NCI-H2029 (cell line): ENCODE measurements around the gene FSCN2.

Experiments
- DNase-seq: peaks from one replicate; lab custom pipeline; 2025; lab: John Stamatoyannopoulos, UW

FSCN2 gene

DNA sequence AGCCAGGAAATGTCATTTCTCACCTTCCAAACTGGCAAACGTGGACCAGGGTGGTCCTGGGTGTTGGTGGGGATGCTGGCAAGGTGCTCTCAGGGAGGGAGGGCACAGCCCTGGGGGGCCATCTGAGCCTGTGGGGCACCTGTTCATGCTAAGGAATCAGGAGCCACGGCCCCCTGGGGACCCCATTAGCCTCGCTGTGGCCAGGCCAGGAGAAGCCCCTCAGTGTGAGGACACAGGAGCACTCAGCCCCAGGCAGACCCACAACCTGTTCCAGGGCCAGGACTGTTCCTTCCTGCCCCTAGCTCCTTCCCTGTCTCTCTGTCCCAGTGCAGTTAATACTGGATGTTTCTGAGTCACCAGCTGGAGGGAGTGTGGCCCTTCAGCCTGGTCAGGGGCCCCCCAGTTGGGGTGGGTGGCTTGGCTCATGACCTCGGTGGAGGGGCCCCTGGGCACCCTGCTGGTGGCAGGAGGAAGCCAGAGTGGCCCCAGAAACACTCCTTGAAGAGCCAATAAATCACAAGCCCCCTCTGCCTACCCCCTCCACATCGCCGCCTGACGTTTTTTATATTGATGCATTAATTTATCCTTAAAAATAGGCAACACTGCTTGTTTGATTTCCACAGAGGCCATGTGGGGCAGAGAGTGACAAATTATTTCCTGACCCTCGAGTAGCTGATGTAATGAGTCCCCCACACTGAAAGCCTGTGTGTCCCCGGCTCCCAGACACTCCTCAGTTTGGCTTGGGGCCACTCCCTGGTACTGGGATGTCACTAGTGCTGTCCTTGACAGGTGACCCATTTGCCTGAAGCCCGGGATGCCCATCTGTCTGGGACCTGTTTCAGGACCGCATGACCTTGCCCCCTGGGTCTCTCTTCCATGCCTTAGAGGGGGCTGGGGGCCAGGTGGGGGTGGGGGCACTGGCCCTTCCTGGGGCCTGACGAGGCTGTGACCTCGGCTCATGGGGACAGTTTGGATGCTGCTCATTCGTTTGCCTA lies 37.9 kb upstream of the FSCN2 start:
- no peak for DNase-seq

DNA sequence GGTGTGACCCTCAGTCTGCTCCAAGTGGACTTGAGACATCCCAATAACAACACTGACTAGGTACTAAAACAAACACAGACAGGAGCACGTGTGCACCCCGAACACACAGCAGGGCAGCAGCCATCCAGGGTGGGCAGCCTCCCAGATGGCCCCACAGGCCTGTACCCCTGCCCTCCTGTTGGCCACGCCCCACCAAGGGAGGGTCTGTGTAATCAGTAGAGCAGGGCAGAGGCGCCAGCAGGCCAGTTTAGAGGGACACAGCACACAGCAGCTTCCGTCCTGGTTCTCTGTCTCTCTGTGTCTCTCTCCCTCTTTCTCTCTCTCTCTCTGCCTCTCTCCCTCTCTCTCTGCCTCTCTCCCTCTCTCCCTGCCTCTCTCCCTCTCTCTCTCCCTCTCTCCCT lies 37.0 kb upstream of the FSCN2 start:
- no peak for DNase-seq

GRCh38 chr17:81491761-81492160 lies 36.4 kb upstream of the FSCN2 start:
- DNase-seq, result no peak

DNA sequence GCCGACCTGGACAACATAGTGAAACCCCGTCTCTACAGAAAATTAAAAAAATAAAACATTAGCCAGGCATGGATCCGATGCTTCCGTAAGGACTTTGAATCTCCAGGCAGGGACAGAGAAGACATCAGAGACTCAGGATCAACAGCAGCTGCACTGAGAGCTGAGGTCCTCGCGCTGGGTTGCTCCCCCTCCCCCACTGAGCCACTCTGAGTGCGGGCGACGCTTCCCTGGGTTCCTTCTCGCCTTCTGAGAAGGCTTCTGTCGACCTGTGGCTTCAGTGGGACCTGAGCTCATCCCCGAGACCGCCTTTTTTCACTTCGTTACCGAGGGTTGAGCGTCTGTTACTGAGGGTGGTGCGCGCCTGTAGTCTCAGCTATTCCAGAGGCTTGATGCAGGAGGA lies 36.0 kb upstream of the FSCN2 start:
- no peak for DNase-seq

DNA sequence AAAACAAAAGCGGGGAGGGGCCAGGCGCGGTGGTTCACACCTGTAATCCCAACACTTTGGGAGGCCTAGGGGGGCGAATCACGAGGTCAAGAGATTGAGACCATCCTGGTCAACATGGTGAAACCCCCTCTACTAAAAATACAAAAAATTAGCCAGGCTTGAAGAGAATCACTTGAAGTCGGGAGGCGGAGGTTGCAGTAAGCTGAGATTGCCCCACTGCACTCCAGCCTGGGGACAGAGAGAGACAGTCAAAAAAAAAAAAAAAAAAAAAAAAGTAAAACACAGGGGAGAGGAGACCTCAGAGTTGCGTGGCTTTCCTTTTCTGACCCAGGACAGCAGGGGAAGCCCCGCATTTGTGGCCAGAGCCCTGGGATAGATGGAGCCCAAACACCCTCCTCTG lies 35.5 kb upstream of the FSCN2 start:
- DNase-seq, result no peak

DNA sequence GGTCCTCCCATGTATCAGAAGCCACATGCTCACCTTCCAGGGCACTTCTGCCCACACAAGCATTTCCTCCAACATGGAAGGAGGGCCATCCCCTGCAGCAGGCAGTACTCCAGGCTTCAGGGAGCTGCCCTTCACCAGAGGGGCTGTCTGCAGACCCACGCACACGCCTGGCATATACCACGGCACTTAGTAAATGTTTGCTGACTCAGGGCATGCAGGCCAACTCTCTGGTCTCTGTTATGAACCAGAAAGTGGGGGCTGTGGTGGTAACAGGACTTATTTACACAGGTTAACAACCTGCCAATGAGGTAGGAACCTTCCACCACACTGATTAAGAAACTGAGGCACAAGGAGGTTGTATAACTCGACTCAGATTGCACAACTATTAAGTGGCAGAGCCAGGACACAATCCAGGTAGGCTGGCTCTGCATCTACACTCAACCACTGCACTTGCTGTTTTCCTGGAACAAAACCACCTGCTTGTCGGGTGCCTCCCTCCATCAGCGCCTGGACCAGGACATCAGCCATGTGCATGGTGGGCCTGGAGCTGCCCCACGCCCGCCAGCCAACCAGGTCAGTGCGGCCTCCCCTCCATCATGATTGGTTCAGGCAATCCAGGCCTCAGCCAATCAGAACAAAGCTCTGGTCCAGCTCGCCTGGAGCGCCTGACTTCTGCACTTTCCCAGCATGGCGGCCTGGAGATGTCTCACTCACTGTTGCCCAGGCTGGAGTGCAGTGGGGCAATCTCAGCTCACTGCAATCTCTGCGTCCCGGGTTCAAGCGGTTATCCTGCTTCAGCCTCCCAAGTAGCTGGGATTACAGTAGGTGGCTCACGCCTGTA lies 34.8 kb upstream of the FSCN2 start:
- DNase-seq, result no peak

- no peak for DNase-seq
Measured at GRCh38 chr17:81494626-81495377, 33.4 kb upstream of the FSCN2 start.

- DNase-seq, result no peak
Measured at GRCh38 chr17:81498953-81499600, 29.1 kb upstream of the FSCN2 start.

DNA sequence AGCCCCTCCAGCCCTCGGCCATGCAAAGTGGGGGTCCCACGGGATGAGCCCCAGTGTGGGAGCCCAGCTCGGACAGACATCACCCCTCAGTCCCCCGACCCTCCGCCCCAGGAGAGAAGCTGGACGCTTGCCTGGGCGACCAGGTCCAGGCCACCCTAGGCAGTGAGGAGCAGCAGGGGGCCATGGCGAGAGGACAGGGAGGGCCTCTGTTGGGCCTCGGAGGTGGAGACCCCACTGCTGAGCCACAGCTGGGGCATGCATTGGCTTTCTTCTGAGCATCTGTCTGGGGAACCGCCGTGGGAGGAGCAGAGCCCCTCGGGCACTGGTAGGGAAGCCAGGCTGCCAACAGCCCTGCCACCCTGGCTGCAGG lies 28.6 kb upstream of the FSCN2 start:
- DNase-seq, result no peak

- no peak for DNase-seq
Measured at GRCh38 chr17:81500047-81500446, 28.1 kb upstream of the FSCN2 start.

GRCh38 chr17:81502471-81503017 lies 25.6 kb upstream of the FSCN2 start:
- no peak for DNase-seq

DNA sequence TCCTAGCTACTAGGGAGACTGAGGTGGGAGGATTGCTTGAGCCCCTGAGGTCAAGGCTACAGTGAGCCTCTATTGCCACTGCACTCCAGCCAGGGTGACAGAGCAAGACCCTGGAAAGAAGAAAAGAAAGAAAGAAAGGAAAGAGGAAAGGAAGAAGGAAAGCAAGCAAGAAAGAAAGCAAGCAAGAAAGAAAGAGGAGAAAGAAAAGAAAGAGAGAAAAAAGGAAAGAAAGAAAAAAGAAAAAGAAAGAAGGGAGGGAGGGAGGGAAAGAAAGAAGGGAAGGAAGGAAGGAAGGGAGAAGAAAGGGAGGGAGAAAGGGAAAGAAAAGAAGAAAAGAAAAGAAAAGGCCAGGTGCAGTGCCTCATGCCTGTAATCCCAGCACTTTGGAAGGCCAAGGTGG lies 24.6 kb upstream of the FSCN2 start:
- no peak for DNase-seq

DNA sequence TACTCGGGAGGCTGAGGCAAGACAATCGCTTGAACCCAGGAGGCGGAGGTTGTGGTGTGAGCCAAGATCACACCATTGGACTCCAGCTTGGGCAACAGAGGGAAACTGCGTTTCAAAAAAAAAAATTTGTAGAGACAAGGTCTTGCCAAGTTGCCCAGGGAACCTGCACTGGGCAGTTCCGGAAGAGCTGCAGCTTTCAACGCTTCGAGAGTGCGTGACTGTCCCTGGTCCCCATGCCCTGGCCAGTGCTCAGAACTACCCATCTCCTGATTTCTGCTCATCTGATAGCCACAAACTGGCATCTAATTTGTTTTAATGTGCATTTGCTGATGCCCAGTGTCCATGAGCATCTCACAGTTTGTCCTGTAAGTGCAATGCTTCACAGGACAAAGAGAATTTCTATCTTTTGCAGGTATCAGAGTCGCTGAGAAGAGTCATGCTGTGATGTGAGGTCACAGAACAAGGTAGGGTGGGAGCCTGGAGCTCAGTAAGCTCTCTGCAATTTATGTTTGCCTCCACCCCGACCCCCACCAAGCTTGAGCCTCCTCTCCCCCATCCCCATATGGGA lies 19.5 kb upstream of the FSCN2 start:
- DNase-seq, result no peak

DNA sequence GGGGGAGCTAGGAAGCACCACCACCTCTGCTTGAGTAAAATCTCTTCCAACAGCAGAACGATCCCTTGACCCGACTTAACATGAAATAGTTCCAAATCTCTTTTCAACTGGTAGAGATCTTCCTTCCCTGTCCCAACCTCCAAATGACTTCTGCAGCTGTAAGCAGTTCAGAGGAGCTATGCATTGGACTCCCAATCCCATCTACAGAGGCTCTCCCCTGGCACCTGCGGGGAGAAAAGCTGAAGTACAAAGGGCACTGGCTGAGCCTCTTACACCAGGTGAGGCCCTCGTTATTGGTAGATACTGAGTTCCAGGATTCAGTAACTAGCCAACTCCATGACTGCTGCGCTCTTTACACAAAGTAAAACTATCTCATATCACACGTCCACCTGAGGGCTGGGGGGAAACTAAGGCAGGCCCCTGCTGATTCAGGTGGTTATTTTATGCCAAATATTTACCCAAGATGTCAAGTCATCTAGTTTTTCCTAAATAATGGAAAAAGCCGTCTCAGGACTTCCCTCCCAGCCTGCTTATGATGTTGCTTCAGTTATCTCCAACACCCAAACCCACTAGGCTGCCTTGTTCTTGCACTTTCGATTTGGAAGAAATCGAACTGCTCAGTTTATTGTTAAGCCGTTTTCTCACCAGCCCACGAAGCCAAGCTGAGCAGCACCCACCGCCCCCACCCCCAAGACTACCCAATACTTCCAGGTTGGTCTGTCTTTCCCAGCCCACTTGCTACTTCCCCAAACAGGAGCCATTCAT lies 18.8 kb upstream of the FSCN2 start:
- no peak for DNase-seq

- no peak for DNase-seq
Measured at GRCh38 chr17:81509972-81510784, 18.0 kb upstream of the FSCN2 start.

DNA sequence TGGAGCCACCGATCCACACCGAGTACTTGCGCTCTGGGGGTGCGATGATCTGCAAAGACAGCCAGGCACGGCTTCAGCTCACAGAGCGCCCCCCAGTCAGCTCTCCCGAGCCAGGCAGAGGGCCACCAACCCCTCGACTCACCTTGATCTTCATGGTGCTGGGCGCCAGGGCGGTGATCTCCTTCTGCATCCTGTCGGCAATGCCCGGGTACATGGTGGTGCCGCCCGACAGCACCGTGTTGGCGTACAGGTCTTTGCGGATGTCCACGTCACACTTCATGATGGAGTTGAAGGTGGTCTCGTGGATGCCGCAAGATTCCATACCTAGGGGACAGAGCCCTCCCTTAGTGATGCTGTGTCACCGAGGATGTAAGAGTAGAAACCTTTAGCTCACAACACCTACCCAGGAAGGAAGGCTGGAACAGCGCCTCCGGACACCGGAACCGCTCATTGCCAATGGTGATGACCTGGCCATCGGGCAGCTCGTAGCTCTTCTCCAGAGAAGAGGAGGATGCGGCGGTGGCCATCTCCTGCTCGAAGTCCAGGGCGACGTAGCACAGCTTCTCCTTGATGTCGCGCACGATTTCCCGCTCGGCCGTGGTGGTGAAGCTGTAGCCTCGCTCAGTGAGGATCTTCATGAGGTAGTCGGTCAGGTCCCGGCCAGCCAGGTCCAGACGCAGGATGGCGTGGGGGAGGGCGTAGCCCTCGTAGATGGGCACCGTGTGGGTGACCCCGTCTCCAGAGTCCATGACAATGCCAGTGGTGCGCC lies 17.2 kb upstream of the FSCN2 start:
- DNase-seq, result no peak

DNA sequence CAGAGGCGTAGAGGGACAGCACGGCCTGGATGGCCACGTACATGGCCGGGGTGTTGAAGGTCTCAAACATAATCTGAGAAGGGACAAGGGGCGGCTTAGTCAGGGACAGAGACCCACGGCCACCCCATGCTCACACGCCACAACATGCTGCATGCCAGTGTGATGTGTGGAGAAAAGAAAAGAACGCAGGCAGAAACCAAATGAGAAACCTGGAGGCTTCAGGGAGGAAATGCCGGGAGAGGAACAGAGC lies 16.7 kb upstream of the FSCN2 start:
- DNase-seq, result no peak

DNA sequence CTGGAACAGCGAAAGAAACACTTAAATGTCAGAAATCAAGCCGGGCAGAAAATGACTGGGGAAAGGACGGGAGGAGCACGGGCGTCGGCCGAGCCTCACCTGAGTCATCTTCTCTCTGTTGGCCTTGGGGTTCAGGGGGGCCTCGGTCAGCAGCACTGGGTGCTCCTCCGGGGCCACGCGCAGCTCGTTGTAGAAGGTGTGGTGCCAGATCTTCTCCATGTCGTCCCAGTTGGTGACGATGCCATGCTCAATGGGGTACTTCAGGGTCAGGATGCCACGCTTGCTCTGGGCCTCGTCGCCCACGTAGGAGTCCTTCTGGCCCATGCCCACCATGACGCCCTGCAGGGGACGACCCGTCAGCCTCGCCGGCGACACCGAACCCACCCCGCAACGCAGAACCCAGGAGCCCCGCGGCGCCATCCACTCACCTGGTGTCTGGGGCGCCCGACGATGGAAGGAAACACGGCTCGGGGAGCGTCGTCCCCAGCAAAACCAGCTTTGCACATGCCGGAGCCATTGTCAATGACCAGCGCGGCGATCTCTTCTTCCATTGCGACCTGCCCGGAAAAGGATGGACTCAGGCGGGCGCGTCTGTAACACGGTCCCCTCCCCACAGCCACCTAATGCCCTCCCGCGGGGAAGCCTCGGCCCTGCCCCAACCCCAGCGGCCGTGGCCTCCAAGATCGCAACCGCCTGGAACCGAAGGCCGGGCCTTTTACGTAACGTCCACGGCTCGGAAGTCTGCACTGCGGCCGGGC lies 16.2 kb upstream of the FSCN2 start:
- DNase-seq, result no peak
